Lung (tissue), 12 donors: ENCODE data around the gene PDZD4. TPM values are rescaled to one million over a fixed set of nuclear protein-coding genes. Genes with fewer than 3 reads are reported as not detected.

ENCODE experiments used
- ATAC-seq: fragments of 200-7000 bp; cut with Tn5 transposase; one replicate; pipeline ENCODE4 v1.9.1; 2020; ENCODE audit warnings: moderate number of reproducible peaks; ENCODE audit not compliant: insufficient read depth, low FRiP score
- DNase-seq, 3 donors: peaks; one replicate each; pipeline ENCODE4 v3.0.0-alpha.2; 2013 to 2017
- H3K27ac ChIP-seq, 2 donors: one replicate each; pipeline ENCODE4 v1.5.1; 2013; ENCODE audit warnings: mild to moderate bottlenecking in 2 of 2, moderate library complexity in 2 of 2, control low read depth in 1 of 2, inconsistent platforms in 1 of 2, low read depth in 1 of 2, low read length in 1 of 2
- H3K27me3 ChIP-seq, 3 donors: one replicate each; pipeline ENCODE4 v1.5.1; 2013; ENCODE audit warnings: low read length in 2 of 3; ENCODE audit not compliant: control insufficient read depth in 3 of 3, insufficient read depth in 3 of 3
- H3K36me3 ChIP-seq, 4 donors: one replicate each; pipeline ENCODE4 v1.5.1; 2013; ENCODE audit warnings: low read length in 4 of 4, mild to moderate bottlenecking in 1 of 4, moderate library complexity in 1 of 4; ENCODE audit not compliant: control insufficient read depth in 4 of 4, insufficient read depth in 4 of 4
- H3K4me1 ChIP-seq, 5 donors: one replicate each; pipeline ENCODE4 v1.5.1; 2013; ENCODE audit warnings: low read length in 5 of 5, mild to moderate bottlenecking in 2 of 5, moderate library complexity in 1 of 5; ENCODE audit not compliant: control insufficient read depth in 5 of 5, insufficient read depth in 5 of 5
- H3K4me3 ChIP-seq: one replicate; pipeline ENCODE4 v1.5.1; 2013; ENCODE audit warnings: mild to moderate bottlenecking, control low read depth, moderate library complexity
- H3K9ac ChIP-seq, 2 donors: one replicate each; pipeline ENCODE4 v1.5.1; 2013; ENCODE audit warnings: low read length in 2 of 2, control low read depth in 1 of 2; ENCODE audit not compliant: insufficient read depth in 1 of 2
- H3K9me3 ChIP-seq, 4 donors: one replicate each; pipeline ENCODE4 v1.5.1; 2013; ENCODE audit warnings: low read length in 3 of 4, mild to moderate bottlenecking in 1 of 4, moderate library complexity in 1 of 4; ENCODE audit not compliant: control insufficient read depth in 4 of 4, insufficient read depth in 3 of 4
- WGBS, 2 donors: extraction: QIAGEN DNeasy Blood & Tissue Kit; methylation state at CpG; one replicate each; pipeline ENCODE4 v1.1.7; 2013; 5-methylcytosine and 5-hydroxymethylcytosine counted together
- polyA plus RNA-seq, 2 donors: library from polyadenylated mRNA; stranded (reverse); fragments of 200-250 nt; gene quantifications; one replicate each; pipeline ENCODE4 v1.2.1, GENCODE V29; 2013
- total RNA-seq, 2 donors: library from RNA; depleted of rRNA in 1 of 2; stranded (reverse); fragments of >200 nt in 1 of 2; gene quantifications; one replicate each; pipeline ENCODE4 v1.2.1, GENCODE V29; 2014 to 2021
- TF ChIP-seq, protein P1 (sequence below): IDR thresholded peaks from 2 replicates; pipeline ENCODE4 v1.5.1; 2012; ENCODE audit warnings: mild to moderate bottlenecking; ENCODE audit errors: control extremely low read depth, extremely low read depth
- donor health status: control.
- donor health status: control.
- donor health status: Bipolar disorder and iron deficiency.
- donor health status: healthy.
- donor health status: DM: yes; HTN: yes; CAD: no.

Gene PDZD4
- total and polyA plus RNA-seq, 4 donors, result 2.3 to 8.1 (median 3.8) TPM

- Histone ChIP-seq H3K9ac (no peak overlapping the region), H3K9me3 (peaks cover 0 to 4% (median 0%) of the 10 kb centered on the region in 4 donors), H3K4me1 (peaks cover 0 to 4% (median 0%) of the 10 kb centered on the region in 5 donors), H3K27ac (no peak overlapping the region), H3K4me3 (no peak overlapping the region), H3K36me3 (peaks cover 0 to 28% (median 2%) of the 10 kb centered on the region in 4 donors), H3K27me3 (no peaks in the 10 kb centered on the region)
- WGBS, 2 donors, result 89 to 90% methylated on average over 3 to 27 of the region's 27 CpGs
- no peak for ATAC-seq
- TF ChIP-seq, protein P1, sequence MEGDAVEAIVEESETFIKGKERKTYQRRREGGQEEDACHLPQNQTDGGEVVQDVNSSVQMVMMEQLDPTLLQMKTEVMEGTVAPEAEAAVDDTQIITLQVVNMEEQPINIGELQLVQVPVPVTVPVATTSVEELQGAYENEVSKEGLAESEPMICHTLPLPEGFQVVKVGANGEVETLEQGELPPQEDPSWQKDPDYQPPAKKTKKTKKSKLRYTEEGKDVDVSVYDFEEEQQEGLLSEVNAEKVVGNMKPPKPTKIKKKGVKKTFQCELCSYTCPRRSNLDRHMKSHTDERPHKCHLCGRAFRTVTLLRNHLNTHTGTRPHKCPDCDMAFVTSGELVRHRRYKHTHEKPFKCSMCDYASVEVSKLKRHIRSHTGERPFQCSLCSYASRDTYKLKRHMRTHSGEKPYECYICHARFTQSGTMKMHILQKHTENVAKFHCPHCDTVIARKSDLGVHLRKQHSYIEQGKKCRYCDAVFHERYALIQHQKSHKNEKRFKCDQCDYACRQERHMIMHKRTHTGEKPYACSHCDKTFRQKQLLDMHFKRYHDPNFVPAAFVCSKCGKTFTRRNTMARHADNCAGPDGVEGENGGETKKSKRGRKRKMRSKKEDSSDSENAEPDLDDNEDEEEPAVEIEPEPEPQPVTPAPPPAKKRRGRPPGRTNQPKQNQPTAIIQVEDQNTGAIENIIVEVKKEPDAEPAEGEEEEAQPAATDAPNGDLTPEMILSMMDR, result no peak
- no peak for DNase-seq
Observed at GRCh38 chrX:153784325-153784967, 45.9 kb downstream of the PDZD4 start.

GRCh38 chrX:153783378-153784013 is 46.8 kb downstream of the PDZD4 start:
- TF ChIP-seq, protein P1, result no peak
- no peak for DNase-seq
- peaks cover 0 to 27% (median 2%) of the 10 kb centered on the region in 4 donors for H3K36me3 ChIP-seq
- peaks cover 0 to 4% (median 0%) of the 10 kb centered on the region in 5 donors for H3K4me1 ChIP-seq
- peaks cover 0 to 4% (median 0%) of the 10 kb centered on the region in 4 donors for H3K9me3 ChIP-seq
- no peak overlapping the region for H3K4me3 ChIP-seq
- no peak overlapping the region for H3K27ac ChIP-seq
- no peak overlapping the region for H3K9ac ChIP-seq
- no peaks in the 10 kb centered on the region for H3K27me3 ChIP-seq
- ATAC-seq, result no peak
- WGBS, 2 donors, result 82 to 87% methylated on average over 10 to 24 of the region's 24 CpGs

DNA sequence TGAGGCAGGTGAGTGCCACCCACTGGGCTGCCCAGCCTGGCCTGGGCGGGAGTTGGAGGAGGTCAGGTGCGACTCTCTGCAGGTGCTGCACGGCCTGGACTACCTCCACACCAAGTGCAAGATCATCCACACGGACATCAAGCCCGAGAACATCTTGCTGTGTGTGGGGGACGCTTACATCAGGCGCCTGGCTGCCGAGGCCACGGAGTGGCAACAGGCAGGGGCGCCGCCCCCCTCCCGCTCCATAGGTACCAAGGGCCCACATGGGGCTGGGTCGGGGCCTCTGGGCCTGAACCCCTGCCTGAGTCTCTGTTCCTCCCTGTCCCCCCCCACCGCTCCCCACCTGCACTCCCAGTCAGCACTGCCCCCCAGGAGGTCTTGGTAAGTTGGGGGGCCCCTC is 47.5 kb downstream of the PDZD4 start:
- Histone ChIP-seq H3K36me3 (peaks cover 0 to 25% (median 2%) of the 10 kb centered on the region in 4 donors), H3K9me3 (peaks cover 0 to 4% (median 0%) of the 10 kb centered on the region in 4 donors), H3K27me3 (no peaks in the 10 kb centered on the region), H3K4me3 (no peak overlapping the region), H3K9ac (no peak overlapping the region), H3K27ac (no peak overlapping the region), H3K4me1 (peaks cover 0 to 4% (median 0%) of the 10 kb centered on the region in 5 donors)
- ATAC-seq (no peak), DNase-seq (no peak)
- 93 to 96% methylated on average over 9 to 14 of the region's 14 CpGs for WGBS, 2 donors
- TF ChIP-seq, protein P1, result no peak
